NCI-H2107 treated with DMSO at 0.1 percent for 48 hours (cell line): ENCODE results near the gene LBR.
"Not testable (repeated sequence)": the region's sequence is repeated elsewhere in the genome, so short reads cannot be mapped to it uniquely, and the experiment has no call there.

Experiments
- DNase-seq: peaks from one replicate; lab custom pipeline; 2025; ENCODE audit not compliant: unreplicated experiment; lab: John Stamatoyannopoulos, UW

Gene LBR

DNA sequence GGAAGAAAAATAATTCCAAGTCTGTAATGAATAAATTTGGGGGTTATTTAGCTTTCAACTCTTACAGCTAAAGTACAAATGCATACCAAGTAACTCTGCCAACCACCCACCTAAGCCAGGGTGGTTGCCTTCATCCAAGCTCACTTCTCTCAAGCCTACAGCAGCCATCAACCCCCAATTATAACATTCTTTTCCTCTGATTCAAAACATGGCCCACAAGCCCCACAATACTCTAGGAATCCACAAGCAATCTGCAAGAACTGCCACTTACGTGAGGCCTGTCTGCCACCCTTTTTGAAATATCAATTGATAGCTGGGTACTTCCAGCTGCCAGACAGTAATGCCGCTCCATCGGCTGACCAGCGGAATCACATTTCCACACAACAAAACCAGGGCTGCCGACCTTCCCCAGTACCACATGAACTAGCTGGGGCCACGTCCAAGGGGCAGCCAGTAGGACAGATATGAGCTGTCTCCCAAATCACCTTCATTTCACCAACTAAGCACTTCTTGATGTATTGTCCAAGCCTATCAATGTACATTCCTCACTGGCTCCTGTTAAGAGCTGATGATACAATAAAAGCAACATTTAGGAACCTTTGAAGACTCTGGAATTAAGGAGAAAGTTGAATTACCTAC is 3.2 kb downstream of the LBR start:
- no peak for DNase-seq

DNA sequence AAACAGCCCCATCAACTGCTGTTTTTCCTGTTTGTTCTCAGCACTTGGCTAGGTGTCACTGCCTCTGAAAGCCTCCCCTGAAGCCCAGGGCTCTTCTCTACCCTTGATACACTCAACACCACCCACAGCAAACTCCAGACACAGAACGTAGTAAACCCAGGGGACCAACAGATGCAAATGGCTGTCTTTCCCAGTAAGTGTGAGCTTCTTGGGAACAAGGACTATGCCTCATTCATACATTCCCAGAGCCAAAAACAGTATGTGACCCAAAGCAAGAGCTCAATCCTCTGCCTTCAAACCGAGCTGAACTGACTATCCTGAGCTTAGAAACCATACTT is 4.4 kb downstream of the LBR start:
- DNase-seq = no peak

DNA sequence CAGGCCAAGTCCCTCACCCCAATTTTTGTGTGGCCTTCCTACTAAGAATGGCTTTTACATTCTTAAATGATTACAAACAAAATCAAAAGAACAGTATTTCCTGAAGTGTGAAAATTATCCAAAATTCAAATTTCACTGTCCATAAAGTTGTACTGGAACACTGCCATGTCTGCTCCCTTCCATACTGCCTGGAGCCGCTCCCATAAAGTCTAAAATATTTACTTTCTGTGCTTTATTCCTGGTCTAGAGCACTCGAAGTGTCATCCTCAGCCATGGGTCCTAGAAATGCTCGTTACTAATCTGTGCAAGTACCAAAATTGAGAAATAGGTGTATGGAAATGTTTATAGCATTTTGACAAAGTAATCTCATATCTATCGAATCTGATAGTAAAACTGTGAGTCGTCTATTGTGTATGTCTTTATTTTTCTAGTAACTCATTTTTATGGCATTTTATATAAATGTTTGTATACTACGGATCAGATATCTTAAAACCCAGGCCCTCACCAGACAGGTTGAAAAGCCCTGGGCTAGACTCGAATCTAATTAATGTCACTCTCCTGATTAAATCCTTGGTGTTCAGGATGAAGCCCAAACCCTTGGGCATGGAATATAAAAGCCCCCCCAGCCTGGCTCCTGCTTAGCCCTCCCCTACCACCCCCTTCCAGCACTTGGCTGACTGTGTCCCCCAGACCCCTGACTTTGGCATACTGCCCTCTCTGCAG is 4.9 kb downstream of the LBR start:
- no peak for DNase-seq

DNA sequence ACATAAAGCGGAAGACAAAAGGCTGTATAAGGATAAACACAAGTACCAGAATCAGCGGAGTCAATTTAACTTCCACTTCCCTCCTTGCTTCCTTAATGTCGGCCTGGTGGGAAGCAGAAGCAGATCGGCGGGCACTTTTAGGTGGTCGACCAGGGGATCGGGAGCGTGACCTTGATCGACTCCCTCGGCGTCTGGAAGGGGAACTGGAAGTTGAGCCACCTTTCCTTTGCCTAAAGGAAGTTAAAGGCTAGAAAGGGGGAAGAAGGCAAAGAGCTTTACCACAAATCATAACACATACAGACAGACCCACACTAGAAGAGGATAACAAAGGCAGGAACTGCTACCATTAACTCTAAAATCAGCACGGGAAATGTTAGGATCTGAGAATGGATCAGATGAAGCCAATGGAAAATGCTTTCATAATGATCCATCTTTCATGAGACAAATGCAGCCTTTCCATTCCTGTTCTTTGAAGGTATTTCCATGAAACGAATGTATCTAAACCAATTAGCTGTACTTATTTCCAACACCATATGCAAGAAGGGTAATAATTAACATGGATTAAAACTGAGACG is 5.7 kb downstream of the LBR start:
- no peak for DNase-seq

DNA sequence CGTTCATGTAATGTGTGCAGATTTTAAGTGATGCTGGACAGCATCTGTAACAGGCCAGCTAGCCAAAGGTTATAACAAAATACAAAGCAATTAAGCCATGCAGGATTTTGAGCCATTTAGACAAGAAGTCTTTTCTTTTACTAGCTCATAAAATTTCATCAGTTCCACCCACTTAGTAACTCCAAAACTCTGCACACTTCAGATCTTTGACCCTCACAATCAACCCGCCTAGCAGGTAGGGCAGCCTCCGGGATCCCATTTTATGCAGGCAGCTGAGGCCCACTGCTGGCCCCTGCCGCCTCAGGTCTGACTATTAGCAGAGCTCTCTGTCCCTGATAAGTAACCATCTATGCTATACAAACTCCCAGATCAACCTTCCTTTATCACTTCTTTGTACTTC is 9.2 kb downstream of the LBR start:
- no peak for DNase-seq

DNA sequence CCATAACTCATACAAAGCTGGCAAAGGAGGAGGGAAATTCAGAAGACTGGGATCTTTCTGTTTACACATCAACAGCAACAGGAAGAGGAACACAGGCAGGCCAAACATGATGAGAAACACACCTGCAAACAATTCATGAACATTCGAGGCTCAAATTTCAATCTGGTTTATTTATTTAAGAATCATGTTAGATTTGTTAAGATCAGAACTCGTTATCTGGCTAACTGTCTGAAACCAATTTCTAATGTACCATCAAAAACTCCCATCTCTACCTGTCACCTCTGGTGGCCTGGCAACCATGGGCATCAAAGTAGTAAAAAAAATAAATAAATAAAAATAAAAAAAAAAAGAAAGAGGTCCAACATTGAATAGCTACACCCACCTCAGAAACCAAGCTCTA is 9.8 kb downstream of the LBR start:
- DNase-seq = peak; percentile 67

DNA sequence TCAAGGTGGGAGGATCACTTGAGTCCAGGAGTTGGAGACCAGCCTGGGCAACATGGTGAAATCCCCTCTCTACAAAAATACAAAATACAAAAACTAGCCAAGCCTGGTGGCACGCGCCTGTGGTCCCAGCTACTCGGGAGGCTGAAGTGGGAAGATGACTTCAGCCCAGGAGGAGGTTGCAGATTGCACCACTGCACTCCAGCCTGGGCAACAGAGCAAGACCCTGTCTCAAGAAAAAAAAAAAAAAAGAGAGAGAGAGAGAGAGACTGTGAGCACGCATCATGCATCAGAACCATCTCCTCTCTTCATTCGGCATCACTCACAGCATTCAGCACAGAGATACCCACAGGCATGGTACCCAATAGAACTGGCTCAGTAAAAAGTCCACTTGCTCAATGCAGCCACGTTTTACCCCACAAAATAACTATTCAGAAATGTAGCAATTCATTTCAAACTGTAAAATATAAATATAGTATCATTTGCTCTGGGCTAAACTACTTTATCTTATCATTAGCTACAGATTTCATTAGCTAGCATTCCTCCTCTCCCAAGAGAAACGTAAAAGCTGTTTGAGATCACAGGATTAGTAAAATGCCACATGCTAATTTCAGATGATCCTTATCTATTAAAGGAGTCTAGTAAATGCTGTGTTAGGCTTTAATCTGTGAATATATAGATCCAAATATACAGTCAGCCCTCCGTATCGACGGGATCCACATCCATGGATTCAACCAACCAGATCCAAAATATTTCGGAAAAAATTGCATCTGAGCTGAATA is 11.7 kb downstream of the LBR start:
- no peak for DNase-seq

DNA sequence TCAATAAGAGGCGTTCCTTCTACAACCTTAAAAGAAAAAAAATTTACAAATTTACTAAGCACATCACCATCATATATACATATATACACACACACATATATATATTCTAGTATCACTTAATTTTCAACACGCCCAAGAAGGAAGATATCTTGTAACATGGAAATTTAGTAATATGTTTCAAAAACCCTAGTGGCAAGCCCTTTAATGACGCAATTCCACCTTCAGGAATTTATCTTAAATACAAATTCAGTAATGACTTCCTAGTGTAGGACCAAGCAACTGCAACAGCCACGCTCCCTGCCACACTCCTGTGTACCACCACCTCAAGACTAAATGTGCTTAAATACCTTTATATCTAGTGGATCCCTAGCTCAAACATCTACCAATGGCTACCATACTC is 12.5 kb downstream of the LBR start:
- DNase-seq = no peak

DNA sequence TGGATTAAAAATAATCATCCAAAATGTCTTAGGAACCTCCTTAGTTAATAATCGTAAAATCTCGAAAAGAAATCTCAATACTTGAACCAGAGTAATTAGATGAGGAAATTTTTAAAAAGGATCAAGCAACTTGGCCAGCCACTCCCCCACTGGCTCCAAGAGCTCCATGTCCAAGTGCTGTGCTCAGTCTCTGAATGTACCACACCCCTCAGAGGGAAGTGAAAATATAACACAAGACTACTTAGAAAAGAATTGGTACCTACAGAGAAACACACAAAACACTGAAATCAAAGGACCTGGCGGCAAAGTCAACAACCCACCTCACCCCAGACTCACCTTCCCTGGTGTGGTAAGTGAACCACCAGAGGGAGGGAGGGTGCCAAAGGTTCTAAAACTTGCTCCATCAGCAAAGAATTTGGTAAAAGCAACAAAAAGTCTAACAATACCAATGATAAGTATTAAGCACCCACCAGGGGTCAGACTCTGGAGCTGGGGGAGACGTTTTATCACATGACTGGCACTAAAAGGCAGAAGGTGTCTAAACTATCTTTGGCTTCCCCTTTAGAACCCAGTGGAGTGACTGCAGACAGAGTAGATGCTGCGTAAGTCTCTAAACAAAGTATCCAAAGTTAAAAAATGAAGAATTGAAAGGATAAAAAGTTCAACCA is 14.0 kb downstream of the LBR start:
- no peak for DNase-seq

DNA sequence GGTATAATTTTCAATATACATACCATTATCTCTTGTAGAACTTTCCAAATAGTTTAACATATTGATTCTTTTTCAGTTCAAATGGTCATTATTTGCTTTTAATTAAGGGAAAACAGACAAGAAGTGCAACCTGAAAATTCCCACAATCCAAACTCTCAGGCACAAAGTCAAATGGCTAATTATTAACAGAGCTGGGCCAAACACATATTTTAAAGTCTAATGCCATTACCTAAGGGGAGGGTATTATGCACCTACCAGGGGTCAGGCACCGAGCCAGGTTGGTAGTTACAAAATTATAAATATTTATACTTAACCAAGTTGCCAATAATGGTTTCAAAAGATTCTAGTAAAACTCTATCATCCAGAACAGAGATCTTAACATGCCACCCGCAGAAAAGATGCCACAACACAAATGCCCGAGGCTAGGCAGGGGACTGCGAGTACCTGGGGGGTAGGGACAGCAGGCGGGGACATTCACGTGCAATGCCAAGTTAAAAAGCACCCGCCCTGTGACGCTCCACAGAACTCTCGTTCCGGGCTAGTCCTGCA is 15.0 kb downstream of the LBR start:
- no peak for DNase-seq

DNA sequence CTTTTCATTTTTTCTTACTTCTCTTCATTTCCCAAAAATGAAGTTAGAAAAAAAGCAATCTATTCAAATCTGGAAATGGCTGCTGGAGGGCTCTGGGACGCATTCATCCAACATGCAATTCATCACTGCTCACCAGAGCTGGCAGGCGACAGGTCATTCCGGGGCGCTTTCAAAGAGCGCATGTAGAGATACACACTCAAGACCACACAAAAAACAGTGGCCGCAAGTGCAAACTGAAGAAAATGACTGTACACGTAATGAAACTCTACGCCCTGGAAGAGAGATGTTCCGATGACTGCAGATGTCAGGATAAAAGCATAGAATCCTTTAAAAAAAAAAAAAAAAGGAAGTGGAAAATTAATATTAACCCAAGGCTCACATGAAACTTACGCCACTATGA is 15.5 kb downstream of the LBR start:
- DNase-seq = no peak

DNA sequence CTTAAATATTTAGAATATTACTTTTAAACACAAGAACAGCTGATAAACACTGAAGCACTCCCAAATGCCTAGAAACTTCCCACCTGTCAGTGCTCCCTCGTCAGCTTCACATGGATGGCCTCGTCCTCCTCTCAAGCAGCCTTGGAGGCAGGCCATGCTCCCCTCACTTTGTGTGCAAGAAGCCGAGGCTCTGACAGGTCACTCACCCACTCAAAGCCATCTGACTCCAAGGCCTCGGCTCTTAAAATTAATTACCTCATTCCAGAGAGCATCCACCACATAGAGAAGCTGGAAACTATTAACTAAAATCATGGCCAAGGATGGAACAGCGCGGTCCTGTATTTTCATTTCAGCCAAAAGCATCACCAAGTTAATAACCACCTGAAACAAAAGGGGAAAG is 17.8 kb downstream of the LBR start:
- no peak for DNase-seq

DNA sequence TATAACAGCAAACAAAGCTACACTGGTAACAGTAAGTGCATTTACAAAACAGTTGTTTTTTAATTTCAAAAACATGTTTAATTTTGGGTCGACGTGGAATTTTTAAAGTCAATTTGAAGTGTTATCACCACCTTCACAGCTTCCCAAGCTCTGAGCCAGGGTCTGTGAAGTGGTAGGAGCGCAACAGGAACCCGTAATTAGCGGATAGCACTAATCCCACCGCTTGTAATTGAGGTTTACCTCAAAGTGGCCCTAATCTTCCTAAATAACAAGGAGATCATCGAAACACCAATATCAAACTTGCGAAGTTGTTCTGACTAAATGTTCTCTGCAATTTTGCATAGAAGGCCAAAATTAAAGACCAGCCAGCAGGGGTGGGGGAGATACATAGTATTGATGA is 18.8 kb downstream of the LBR start:
- DNase-seq = no peak

DNA sequence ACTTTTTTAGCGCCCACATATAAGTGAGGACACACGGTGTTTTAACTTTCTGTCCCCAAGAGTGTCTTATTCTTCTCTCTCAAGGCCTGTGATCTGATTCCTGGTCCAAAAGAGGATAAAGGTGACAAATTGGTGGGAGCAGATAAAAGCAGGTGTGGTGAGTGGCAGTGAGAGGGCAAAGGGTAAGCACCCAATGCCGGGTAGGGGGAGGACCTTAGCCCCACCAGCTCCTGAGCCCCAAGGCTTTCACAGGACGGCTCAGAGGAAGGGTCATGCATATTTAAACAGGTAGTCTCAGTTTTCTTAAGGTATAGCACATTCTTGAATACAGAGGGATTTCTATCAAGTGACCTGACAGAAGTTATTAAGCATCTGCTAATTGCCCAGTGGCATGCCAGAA is 19.6 kb downstream of the LBR start:
- DNase-seq = no peak

DNA sequence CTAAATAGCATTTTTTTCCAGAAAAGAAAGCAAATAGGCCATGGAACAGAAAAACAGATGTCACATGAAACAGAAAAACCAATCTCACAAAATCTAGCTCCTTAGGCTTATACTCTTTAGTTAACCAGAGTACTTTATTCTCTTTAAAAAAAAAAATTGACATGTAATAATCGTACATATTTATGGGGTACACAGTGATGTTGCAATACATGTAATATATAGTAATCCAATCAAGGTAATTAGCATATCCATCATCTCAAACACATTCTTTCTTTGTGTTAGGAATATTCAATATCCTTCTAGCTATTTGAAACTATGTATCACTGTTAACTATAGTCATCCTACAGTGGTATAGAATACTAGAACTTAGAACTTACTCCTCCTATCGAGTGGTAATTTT is 20.1 kb downstream of the LBR start:
- no peak for DNase-seq

DNA sequence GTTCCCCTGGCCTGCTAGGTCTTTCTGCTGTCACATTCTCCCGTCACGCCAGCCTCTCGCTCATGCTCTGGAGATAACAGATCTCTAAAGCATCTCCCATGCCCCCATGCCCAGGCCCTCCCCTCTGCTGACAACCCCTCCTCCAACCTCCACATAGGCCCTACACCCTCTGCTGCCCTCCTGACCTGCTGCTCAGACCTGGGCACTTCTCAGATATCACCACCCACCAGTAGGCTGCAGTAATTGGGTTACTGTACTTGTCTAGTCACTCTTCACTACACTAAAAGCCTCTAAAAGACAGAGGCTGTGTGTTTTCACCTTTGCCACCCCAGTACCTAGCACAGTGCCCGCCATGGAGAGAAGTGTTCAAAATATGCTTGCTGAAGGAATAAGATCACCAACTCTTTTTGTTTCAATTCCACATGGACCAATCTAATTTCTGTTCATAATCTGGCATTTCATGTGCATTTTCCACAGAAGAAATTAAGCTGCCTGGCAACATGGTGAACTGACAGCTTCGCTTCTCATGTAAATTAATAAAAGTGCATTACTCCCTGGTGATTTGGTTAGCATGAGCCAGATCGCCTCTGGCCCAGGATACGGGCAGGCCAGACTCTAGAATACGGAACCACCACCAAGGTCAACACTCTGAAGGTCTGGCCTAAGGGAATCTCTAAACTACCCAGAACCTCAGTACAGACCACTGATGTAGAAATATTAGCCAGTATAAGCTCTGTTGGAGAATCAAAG is 20.7 kb downstream of the LBR start:
- DNase-seq = no peak

DNA sequence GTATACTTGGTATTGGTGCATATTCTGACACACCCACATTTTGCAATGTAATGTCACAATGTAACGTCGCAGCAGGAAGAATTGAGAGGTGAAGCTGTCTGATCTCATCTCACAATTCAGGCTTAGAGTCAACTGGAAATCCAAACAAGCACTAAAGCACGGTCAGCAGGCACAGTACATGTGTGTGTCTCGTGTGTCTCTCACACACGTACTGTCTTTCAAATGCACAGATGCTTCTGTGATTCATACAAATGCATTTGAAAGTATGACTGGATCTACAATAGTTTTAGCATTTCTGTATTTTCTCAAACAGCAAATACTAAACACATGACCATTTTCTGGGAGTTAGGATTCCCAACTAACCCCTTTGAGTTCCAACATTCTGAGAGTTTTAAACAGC is 26.9 kb downstream of the LBR start:
- DNase-seq = no peak

DNA sequence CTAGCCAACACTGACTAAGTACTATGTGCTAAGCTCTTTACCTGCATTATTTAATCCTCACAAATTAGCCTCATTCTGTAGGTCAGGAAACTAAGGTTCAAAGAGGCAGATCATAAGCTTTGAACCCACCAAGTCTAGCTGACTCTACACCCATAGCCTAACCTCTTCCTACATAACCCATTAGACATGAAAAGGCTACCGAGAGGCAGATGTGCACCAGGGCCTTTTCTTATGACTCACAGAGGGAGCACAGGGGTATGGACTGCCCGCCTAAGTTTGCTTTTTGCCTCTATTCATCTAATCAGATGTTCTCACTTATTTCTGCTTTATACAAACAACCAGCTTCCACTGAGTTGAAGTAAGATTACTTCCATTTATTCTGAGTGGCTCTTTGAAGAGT is 31.5 kb downstream of the LBR start:
- no peak for DNase-seq

DNA sequence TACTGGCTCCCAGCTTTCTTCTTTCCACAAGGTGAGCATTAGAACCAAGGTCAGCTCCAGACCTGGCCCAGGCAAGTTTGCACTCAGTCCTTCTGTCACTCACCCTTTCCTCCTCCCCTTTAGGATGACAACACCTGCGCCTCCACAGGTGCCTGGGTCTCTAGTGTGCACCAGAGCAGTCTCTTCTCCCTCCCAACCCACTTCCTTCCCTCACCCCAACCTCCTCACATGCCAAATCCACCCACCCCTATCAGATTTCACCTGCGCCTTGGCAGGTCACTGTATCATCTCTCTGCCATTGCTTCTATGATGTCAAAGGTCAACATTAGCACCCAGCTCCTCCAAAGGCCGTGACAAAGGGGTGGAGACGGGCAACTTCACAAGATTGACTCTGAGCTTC is 38.0 kb downstream of the LBR start:
- DNase-seq = no peak

DNA sequence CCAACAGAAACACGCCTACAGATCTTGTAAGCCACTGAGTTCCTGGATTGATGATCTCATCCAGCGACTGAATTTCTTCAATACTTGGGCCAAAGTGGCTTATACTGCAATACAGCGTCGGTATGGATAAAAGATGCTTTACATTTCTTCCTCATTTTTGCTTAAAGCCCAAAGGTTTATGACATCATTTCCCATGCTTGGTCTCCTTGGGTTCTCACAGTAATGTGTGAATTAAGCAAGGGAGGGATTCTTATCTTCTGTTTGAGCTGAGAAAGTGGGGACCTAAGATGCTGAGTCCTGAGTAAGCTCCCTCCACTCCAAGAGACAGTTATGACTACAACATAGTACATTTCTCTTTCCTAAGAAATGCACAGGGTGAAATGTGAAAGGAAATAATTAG is 39.5 kb downstream of the LBR start:
- no peak for DNase-seq

DNA sequence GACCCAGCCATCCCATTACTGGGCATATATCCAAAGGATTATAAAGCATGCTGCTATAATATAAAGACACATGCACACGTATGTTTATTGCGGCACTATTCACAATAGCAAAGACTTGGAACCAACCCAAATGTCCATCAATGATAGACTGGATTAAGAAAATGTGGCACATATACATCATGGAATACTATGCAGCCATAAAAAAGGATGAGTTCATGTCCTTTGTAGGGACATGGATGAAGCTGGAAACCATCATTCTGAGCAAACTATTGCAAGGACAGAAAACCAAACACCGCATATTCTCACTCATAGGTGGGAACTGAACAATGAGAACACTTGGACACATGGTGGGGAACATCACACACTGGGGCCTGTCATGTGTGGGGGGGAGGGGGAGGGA is 41.0 kb downstream of the LBR start:
- DNase-seq = not testable (repeated sequence)
